Fibroblast of gingiva (primary cell): ENCODE data around the gene SORCS2.
"Not testable (repeated sequence)": the region's sequence is repeated elsewhere in the genome, so short reads cannot be mapped to it uniquely, and the experiment has no call there.

Source experiments
- DNase-seq: peaks from one replicate; pipeline ENCODE4 v3.0.0-alpha.2; 2011; ENCODE audit warnings: low read depth

SORCS2 gene

GRCh38 chr4:7559316-7559715 is 367.0 kb downstream of the SORCS2 start:
- DNase-seq = no peak

- DNase-seq = no peak
Measured at GRCh38 chr4:7559741-7560395, 367.5 kb downstream of the SORCS2 start.

GRCh38 chr4:7561557-7561956 is 369.2 kb downstream of the SORCS2 start:
- DNase-seq = no peak

GRCh38 chr4:7564242-7564641 is 371.9 kb downstream of the SORCS2 start:
- DNase-seq = no peak

- no peak for DNase-seq
Measured at GRCh38 chr4:7565483-7565882, 373.1 kb downstream of the SORCS2 start.

GRCh38 chr4:7569810-7570783 is 377.8 kb downstream of the SORCS2 start:
- no peak for DNase-seq

GRCh38 chr4:7571001-7571400 is 378.7 kb downstream of the SORCS2 start:
- no peak for DNase-seq

- DNase-seq = no peak
Measured at GRCh38 chr4:7571701-7572100, 379.4 kb downstream of the SORCS2 start.

GRCh38 chr4:7572894-7573293 is 380.6 kb downstream of the SORCS2 start:
- no peak for DNase-seq

- no peak for DNase-seq
Measured at GRCh38 chr4:7573576-7574091, 381.3 kb downstream of the SORCS2 start.

GRCh38 chr4:7574287-7575014 is 382.1 kb downstream of the SORCS2 start:
- no peak for DNase-seq

- DNase-seq = no peak
Measured at GRCh38 chr4:7575426-7575825, 383.1 kb downstream of the SORCS2 start.

- DNase-seq = not testable (repeated sequence)
Measured at GRCh38 chr4:7577361-7578039, 385.2 kb downstream of the SORCS2 start.

GRCh38 chr4:7581477-7581876 is 389.1 kb downstream of the SORCS2 start:
- no peak for DNase-seq

- DNase-seq = no peak
Measured at GRCh38 chr4:7582313-7583097, 390.2 kb downstream of the SORCS2 start.

GRCh38 chr4:7584098-7584497 is 391.8 kb downstream of the SORCS2 start:
- no peak for DNase-seq

- no peak for DNase-seq
Measured at GRCh38 chr4:7584606-7585159, 392.3 kb downstream of the SORCS2 start.

GRCh38 chr4:7585768-7586167 is 393.4 kb downstream of the SORCS2 start:
- DNase-seq = no peak

- no peak for DNase-seq
Measured at GRCh38 chr4:7587433-7588405, 395.4 kb downstream of the SORCS2 start.
